K562 (cell line): Measurements from ENCODE around the gene HAUS7. TPM values are rescaled to one million over a fixed set of nuclear protein-coding genes. Genes with fewer than 3 reads are reported as not detected.

ENCODE experiments used
- CREM ChIP-seq: IDR thresholded peaks from 2 replicates; pipeline ENCODE4 v1.6.1; 2014; ENCODE audit warnings: antibody characterized with exemption, low read depth
- CTCF ChIP-seq, 3 experiments: IDR thresholded peaks in 2 of 3; conservative IDR thresholded peaks in 1 of 3; 2 replicates each; pipeline ENCODE4 v1.5.1; 2011 to 2012; ENCODE audit warnings: low read length in 3 of 3, mild to moderate bottlenecking in 3 of 3, control low read depth in 2 of 3, improper control_type of control experiment in 1 of 3, inconsistent platforms in 1 of 3, low read depth in 1 of 3, mixed read lengths in 1 of 3, moderate library complexity in 1 of 3; ENCODE audit not compliant: insufficient read depth in 2 of 3
- CTCFL ChIP-seq: IDR thresholded peaks from 2 replicates; pipeline ENCODE4 v1.6.1; 2011; ENCODE audit warnings: borderline replicate concordance, low read depth, mild to moderate bottlenecking, moderate library complexity, low read length; ENCODE audit not compliant: insufficient read depth, poor library complexity, severe bottlenecking
- NELFE ChIP-seq: IDR thresholded peaks from 2 replicates; pipeline ENCODE4 v1.6.1; 2011; ENCODE audit warnings: mild to moderate bottlenecking; ENCODE audit not compliant: insufficient read depth, insufficient read length
- PRMT5 ChIP-seq: sonication (generic); formaldehyde crosslinking; IDR thresholded peaks from 2 replicates; pipeline ENCODE4 v1.5.0; 2020; ENCODE audit warnings: missing genetic modification reagents
- RAD21 ChIP-seq, 2 experiments: fragments of 250-450 bp in 1 of 2; fragments of 450-650 bp in 1 of 2; sonication (Bioruptor Pico) in 1 of 2; formaldehyde crosslinking in 1 of 2; IDR thresholded peaks in 1 of 2; conservative IDR thresholded peaks in 1 of 2; 2 replicates each; pipeline versions ENCODE4 v1.4.0 to v1.8.0; 2020 to 2022; ENCODE audit warnings: mild to moderate bottlenecking in 2 of 2, moderate library complexity in 1 of 2
- ZKSCAN3 ChIP-seq: fragments of 250-450 bp; sonication (Bioruptor Pico); IDR thresholded peaks from 2 replicates; pipeline ENCODE4 v1.4.0; 2020
- polyA plus RNA-seq, 8 experiments: library from polyadenylated mRNA; depleted of rRNA in 4 of 8; stranded (reverse) in 5 of 8; unstranded in 3 of 8; fragments of >200 nt; fragmentation: Nextera tagmentation in 2 of 8; fragmentation: Illumina TruSeq in 1 of 8; extraction: Ambion mirVana in 2 of 8; extraction: Trizol in 1 of 8; gene quantifications; 2 replicates each; pipeline versions ENCODE4 v1.2.1 to v1.2.3, GENCODE V29; 2011 to 2014; ENCODE audit warnings: inconsistent platforms in 1 of 8, missing spikeins in 1 of 8
- total RNA-seq, 7 experiments: library from RNA; depleted of rRNA in 6 of 7; stranded (reverse); fragments of >200 nt in 6 of 7; fragmentation: Illumina TruSeq in 2 of 7; extraction: Trizol in 2 of 7; gene quantifications; 2 replicates each; pipeline versions ENCODE4 v1.2.1 to v1.2.3, GENCODE V29; 2011 to 2021; ENCODE audit warnings: low replicate concordance in 1 of 7
- TF ChIP-seq, protein P1 (sequence below), 2 experiments: fragments of 450-650 bp; formaldehyde crosslinking in 1 of 2; IDR thresholded peaks; 2 replicates each; pipeline versions ENCODE4 v1.4.0 to v1.6.1; 2014 to 2020; ENCODE audit warnings: mild to moderate bottlenecking in 2 of 2, borderline replicate concordance in 1 of 2, low read depth in 1 of 2
- TF ChIP-seq, protein P2 (sequence below): sonication (generic); formaldehyde crosslinking; IDR thresholded peaks from 2 replicates; pipeline ENCODE4 v1.8.0; 2022; ENCODE audit warnings: mild to moderate bottlenecking, missing genetic modification reagents, borderline replicate concordance

HAUS7 gene
- total and polyA plus RNA-seq, 9 of the 15 experiments (the other 6 are each of a cell fraction or from before 2014, with no cell fraction given), result 10.0 to 94.9 (median 48.8) TPM

GRCh38 chrX:153460826-153461225, 9.6 kb downstream of the HAUS7 start (continued):
- TF ChIP-seq, protein P1, sequence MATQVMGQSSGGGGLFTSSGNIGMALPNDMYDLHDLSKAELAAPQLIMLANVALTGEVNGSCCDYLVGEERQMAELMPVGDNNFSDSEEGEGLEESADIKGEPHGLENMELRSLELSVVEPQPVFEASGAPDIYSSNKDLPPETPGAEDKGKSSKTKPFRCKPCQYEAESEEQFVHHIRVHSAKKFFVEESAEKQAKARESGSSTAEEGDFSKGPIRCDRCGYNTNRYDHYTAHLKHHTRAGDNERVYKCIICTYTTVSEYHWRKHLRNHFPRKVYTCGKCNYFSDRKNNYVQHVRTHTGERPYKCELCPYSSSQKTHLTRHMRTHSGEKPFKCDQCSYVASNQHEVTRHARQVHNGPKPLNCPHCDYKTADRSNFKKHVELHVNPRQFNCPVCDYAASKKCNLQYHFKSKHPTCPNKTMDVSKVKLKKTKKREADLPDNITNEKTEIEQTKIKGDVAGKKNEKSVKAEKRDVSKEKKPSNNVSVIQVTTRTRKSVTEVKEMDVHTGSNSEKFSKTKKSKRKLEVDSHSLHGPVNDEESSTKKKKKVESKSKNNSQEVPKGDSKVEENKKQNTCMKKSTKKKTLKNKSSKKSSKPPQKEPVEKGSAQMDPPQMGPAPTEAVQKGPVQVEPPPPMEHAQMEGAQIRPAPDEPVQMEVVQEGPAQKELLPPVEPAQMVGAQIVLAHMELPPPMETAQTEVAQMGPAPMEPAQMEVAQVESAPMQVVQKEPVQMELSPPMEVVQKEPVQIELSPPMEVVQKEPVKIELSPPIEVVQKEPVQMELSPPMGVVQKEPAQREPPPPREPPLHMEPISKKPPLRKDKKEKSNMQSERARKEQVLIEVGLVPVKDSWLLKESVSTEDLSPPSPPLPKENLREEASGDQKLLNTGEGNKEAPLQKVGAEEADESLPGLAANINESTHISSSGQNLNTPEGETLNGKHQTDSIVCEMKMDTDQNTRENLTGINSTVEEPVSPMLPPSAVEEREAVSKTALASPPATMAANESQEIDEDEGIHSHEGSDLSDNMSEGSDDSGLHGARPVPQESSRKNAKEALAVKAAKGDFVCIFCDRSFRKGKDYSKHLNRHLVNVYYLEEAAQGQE (IDR thresholded peaks at IDR 0.05; ENCODE audit: borderline replicate concordance), result peak; percentile 24; the same call in 1 of the 2 replicates
- TF ChIP-seq, protein P1 (CRISPR knock-in tag; IDR thresholded peaks at IDR 0.05; ENCODE audit: low read depth), result no peak
- TF ChIP-seq RAD21 (CRISPR knock-in tag; conservative IDR thresholded peaks at IDR 0.05 in 1 of 2, IDR thresholded peaks at IDR 0.05 in 1 of 2), result peak in 1 of 2 experiments; percentile 46; a peak in 2 of 4 replicates
- no peak for TF ChIP-seq ZKSCAN3
- TF ChIP-seq CREM, result no peak
- no peak for TF ChIP-seq NELFE
- TF ChIP-seq PRMT5 (CRISPR knock-in tag), result no peak
- peak; percentile 66 to 83 (median 74) for TF ChIP-seq CTCF (IDR thresholded peaks at IDR 0.05 in 2 of 3, conservative IDR thresholded peaks at IDR 0.05 in 1 of 3; ENCODE audit: insufficient read depth in 2 of 3, low read depth in 1 of 3, low read length in 3 of 3)
- peak; percentile 54 for TF ChIP-seq CTCFL
- TF ChIP-seq, protein P2, sequence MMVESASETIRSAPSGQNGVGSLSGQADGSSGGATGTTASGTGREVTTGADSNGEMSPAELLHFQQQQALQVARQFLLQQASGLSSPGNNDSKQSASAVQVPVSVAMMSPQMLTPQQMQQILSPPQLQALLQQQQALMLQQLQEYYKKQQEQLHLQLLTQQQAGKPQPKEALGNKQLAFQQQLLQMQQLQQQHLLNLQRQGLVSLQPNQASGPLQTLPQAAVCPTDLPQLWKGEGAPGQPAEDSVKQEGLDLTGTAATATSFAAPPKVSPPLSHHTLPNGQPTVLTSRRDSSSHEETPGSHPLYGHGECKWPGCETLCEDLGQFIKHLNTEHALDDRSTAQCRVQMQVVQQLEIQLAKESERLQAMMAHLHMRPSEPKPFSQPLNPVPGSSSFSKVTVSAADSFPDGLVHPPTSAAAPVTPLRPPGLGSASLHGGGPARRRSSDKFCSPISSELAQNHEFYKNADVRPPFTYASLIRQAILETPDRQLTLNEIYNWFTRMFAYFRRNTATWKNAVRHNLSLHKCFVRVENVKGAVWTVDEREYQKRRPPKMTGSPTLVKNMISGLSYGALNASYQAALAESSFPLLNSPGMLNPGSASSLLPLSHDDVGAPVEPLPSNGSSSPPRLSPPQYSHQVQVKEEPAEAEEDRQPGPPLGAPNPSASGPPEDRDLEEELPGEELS (CRISPR knock-in tag), result no peak
